HFFc6 (cell line): ENCODE measurements around the gene TMEM134. TPM values are rescaled to one million over a fixed set of nuclear protein-coding genes. Genes with fewer than 3 reads are reported as not detected.

Experiments
- DNase-seq: peaks from one replicate; pipeline ENCODE4 v3.0.0-alpha.2; 2018
- H3K27ac Mint-ChIP-seq: 2 replicates; pipeline ENCODE4 v1.8.0; 2020; ENCODE audit warnings: mild to moderate bottlenecking, mixed read lengths
- H3K27me3 Mint-ChIP-seq: 2 replicates; pipeline ENCODE4 v1.8.0; 2021; ENCODE audit warnings: mild to moderate bottlenecking, moderate library complexity, mixed read lengths; ENCODE audit not compliant: insufficient read depth
- H3K36me3 Mint-ChIP-seq: 2 replicates; pipeline ENCODE4 v1.8.0; 2021; ENCODE audit warnings: low read depth, mixed read lengths
- H3K4me1 Mint-ChIP-seq: 2 replicates; pipeline ENCODE4 v1.8.0; 2020; ENCODE audit warnings: low read depth, mixed read lengths
- H3K4me3 Mint-ChIP-seq: 2 replicates; pipeline ENCODE4 v1.8.0; 2020; ENCODE audit warnings: mild to moderate bottlenecking, moderate library complexity, mixed read lengths
- H3K9me3 Mint-ChIP-seq: 2 replicates; pipeline ENCODE4 v1.8.0; 2020; ENCODE audit warnings: mild to moderate bottlenecking, mixed read lengths
- total RNA-seq, 6 experiments: library from RNA; stranded (reverse); fragmentation: NEBNext Ultra II Directional; extraction: Animal tissue kit (Norgen Biotek cat#: 25700); gene quantifications; 2 replicates in 1 of 6; 3 replicates in 5 of 6; pipeline ENCODE4 v1.2.3, GENCODE V29; 2021
- TF ChIP-seq, protein P1 (sequence below): fragments of 200-600 bp; sonication (generic); IDR thresholded peaks from 2 replicates; pipeline ENCODE4 v1.5.0; 2021; ENCODE audit warnings: antibody characterized with exemption, mild to moderate bottlenecking

Gene TMEM134
- total RNA-seq, 6 experiments from 2014 or later, result 28.5 to 43.7 (median 32.2) TPM

DNA sequence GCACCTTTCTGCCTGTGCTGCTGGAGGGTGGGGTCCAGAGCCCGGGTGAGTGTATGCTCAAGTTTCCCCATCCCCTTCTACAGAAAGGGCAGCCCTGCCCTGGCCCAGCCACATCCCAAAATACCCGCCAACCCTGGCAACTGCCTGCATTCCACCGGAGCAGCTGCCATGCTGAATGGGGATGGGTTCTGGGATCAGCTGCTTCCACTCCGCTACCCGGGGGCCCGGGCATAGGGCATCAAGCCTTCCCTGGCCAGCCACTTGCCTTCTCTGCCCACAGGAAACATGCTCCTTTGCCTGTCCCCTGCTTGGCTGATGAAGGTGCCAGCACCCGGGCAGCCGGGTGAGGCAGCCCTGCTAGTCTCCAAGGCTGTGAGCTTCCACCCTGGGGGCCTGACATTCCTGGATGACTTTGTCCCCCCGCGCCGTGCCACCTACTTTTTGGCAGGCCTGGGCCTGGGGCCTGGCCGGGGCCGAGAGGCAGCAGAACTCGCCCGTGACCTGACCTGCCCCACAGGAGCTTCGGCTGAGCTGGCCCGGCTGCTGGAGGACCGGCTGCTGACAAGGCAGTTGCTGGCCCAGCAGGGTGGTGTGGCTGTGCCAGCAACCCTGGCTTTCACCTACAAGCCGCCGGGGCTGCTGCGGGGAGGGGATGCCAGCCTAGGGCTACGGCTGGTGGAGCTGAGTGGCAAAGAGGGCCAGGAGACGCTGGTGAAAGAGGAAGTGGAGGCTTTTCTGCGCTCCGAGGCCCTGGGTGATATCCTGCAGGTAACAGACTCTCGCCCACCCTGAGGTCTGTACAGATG lies 50.4 kb downstream of the TMEM134 start:
- Mint-ChIP-seq H3K4me1 (no peaks in the 10 kb centered on the region), H3K4me3 (no peak overlapping the region), H3K27me3 (peaks cover 5% of the 10 kb centered on the region), H3K27ac (no peak overlapping the region), H3K9me3 (no peaks in the 10 kb centered on the region), H3K36me3 (no peaks in the 10 kb centered on the region)
- TF ChIP-seq, protein P1, sequence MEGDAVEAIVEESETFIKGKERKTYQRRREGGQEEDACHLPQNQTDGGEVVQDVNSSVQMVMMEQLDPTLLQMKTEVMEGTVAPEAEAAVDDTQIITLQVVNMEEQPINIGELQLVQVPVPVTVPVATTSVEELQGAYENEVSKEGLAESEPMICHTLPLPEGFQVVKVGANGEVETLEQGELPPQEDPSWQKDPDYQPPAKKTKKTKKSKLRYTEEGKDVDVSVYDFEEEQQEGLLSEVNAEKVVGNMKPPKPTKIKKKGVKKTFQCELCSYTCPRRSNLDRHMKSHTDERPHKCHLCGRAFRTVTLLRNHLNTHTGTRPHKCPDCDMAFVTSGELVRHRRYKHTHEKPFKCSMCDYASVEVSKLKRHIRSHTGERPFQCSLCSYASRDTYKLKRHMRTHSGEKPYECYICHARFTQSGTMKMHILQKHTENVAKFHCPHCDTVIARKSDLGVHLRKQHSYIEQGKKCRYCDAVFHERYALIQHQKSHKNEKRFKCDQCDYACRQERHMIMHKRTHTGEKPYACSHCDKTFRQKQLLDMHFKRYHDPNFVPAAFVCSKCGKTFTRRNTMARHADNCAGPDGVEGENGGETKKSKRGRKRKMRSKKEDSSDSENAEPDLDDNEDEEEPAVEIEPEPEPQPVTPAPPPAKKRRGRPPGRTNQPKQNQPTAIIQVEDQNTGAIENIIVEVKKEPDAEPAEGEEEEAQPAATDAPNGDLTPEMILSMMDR, result no peak
- DNase-seq, result no peak

DNA sequence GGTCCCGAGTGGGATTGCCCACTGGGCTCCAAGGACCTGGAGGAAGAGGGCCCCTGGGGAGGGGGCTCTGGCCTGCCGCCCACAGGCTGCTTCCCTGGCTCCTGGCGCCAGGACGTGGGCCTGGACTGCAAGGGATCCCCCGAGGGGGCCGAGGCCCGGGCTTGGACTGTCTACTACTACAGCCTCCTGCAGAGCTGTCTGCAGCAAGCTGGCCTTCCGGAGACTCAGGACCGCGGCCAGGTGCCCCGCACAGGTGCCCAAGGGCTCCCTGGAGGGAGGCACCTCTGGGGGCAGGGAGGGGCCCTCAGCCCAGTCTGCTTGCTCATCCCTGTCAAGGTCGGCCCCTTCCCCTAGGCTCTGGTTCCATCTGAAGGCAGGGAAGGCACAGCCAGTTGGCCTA lies 51.6 kb downstream of the TMEM134 start:
- Mint-ChIP-seq H3K36me3 (no peaks in the 10 kb centered on the region), H3K9me3 (no peaks in the 10 kb centered on the region), H3K4me1 (no peaks in the 10 kb centered on the region), H3K27me3 (peaks cover 13% of the 10 kb centered on the region), H3K27ac (no peak overlapping the region), H3K4me3 (no peak overlapping the region)
- no peak for DNase-seq
- TF ChIP-seq, protein P1, result no peak

DNA sequence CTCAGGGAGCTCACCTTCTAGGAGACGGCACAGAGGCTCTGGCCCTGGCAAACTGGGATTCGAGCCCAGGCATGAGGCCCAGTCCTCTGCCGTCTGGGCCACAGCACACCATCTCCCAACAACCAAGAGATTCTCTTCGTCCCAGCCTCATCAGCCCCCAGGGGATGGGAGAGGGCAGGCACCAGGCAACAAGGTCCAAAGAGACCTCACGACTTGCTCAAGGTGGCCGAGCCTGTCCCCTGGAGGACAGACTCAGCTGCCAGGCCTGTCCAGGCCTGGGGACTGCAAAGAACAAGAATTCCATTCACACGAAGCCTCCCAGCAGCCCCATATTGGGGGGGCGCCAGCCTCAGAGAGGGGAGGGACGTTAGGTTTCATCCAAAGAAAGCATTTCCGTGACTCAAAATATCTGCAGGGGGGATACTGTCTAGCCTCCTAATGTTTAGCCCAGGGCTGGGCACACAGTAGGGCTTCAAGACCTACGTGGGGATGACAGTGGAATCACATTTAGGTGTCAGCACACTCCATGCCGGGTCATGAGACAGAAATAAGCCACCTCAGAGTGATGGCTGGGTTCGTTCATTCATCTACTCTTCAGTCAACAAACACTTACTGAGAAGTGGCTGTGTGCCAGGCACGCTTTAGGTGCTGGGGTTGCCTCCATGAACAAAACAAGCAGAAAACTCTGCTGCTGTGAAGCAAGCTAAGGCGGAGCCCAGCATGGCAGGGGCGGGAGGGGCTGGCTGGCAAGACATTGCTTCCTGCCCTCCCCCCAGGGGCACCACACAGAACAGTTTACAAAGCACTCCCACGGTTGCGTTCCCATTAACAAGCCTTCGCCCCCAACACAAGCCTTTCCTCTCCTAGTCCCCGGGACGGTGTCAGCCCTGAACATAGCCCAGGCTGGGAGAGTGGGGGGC lies 52.4 kb downstream of the TMEM134 start:
- no peak for DNase-seq

DNA sequence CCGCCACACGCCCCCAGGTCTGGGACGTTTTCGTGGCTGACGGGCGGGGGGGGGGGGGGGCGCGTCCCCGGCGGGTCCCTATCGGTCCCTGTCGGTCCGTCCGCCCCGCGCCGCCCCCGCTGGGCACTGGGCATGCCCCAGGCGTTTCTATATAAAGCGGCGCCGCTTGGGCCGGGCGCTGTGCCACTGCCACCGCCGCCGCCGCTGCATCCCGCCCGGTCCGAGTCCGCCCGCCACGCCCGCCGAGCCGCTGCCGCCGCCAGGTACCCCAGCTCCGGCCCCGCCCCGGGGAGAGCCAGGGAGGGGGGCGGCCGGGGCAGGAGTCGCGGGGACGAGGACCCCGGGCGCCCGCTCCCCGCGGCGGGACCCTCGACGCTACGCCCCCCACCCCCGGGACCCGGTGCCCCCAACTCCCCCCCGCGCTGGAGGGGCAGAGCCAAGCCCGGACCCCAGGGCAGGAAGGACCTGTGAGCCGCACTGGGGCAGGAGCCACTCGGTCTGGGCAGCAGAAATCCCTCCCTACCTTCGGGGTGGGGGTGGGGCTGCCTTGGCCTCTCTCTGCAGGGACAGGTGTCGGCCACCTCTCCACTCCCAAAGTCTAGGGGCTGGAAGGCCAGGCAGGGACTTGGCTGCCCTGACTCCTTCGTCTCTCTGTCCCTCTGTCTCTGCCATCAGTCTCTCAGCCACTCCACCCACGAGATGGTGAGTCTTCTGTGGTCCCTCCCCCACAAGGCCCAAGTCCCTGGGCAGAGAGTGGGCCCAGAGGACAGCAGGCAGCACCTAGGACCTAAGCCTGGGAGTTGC lies 53.3 kb downstream of the TMEM134 start, which contains the start of gene CARNS1:
TSS of gene CARNS1 (plus strand) at position 178 of the 804 bp plus-strand sequence. CDS start at position 700, 522 bp downstream.
- DNase-seq, result no peak
- peaks cover 19% of the 10 kb centered on the region for H3K27me3 Mint-ChIP-seq
- TF ChIP-seq, protein P1, result no peak
- no peak within 1 kb of the TSS for H3K27ac Mint-ChIP-seq
- H3K36me3 Mint-ChIP-seq, result no peaks in the 10 kb centered on the region
- no peak within 1 kb of the TSS for H3K4me3 Mint-ChIP-seq
- no peaks in the 10 kb centered on the region for H3K9me3 Mint-ChIP-seq
- H3K4me1 Mint-ChIP-seq, result no peaks in the 10 kb centered on the region

More for the DNA sequence above, 52.4 kb downstream of the TMEM134 start:
- Mint-ChIP-seq H3K36me3 (no peaks in the 10 kb centered on the region), H3K27ac (no peak overlapping the region), H3K27me3 (peaks cover 17% of the 10 kb centered on the region), H3K4me1 (no peaks in the 10 kb centered on the region), H3K9me3 (no peaks in the 10 kb centered on the region), H3K4me3 (no peak overlapping the region)
- TF ChIP-seq, protein P1, result no peak

DNA sequence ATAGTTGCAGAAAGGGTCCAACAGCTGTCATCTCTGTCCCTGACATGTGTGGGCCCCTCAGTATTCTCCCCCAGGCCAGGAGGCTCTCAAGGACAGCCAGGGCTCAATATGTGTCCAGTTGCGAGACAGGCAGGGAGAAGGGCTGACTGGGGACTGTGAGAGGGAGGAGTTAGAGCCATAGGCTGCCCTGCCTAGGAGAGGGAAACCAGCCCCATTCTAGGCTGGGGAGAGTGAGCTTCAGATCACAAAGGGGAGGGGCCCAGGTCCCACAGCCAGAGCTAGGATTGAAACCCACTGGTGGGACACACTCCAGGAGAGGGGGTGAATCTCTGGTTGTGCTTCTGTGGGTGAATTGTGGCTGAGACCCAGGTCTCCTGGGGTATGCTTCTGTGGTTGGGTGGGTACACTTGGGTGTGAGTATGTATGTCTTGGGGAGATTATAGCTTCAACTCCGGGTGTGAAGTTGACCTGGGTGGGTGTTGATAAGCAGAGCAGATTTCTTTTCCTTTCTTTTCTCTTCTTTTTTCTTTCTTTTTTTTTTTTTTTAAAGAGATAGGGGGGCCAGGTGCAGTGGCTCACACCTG lies 55.7 kb downstream of the TMEM134 start:
- no peaks in the 10 kb centered on the region for H3K4me1 Mint-ChIP-seq
- TF ChIP-seq, protein P1, result no peak
- H3K36me3 Mint-ChIP-seq, result no peaks in the 10 kb centered on the region
- peaks cover 23% of the 10 kb centered on the region for H3K27me3 Mint-ChIP-seq
- no peak overlapping the region for H3K4me3 Mint-ChIP-seq
- H3K27ac Mint-ChIP-seq, result no peak overlapping the region
- no peak for DNase-seq
- no peaks in the 10 kb centered on the region for H3K9me3 Mint-ChIP-seq
